Kidney (tissue), 14 donors: ENCODE measurements around the gene PADI3. TPM values are rescaled to one million over a fixed set of nuclear protein-coding genes. Genes with fewer than 3 reads are reported as not detected.
A peak's percentile ranks its signal among the peaks of the same experiment; 100 is the strongest.

Source experiments
- DNase-seq, 5 donors: peaks; one replicate each; pipeline ENCODE4 v3.0.0-alpha.2; 2013 to 2020
- FAIRE-seq: peaks from 2 replicates; lab custom pipeline; 2012; peaks lifted over from hg19 to GRCh38; lab: Jason Lieb, UNC
- H3K27ac ChIP-seq, 2 donors: one replicate each; pipeline ENCODE4 v1.7.0; 2013; ENCODE audit warnings: low read depth in 2 of 2, low read length in 2 of 2, inconsistent platforms in 1 of 2
- H3K27me3 ChIP-seq: one replicate; pipeline ENCODE4 v1.7.1; 2013; ENCODE audit warnings: low read length, inconsistent platforms; ENCODE audit not compliant: control insufficient read depth, insufficient read depth
- H3K36me3 ChIP-seq, 3 donors: one replicate each; pipeline versions ENCODE4 v1.7.0 to v1.7.1; 2013; ENCODE audit warnings: low read length in 3 of 3, control low read depth in 1 of 3, inconsistent platforms in 1 of 3; ENCODE audit not compliant: insufficient read depth in 3 of 3, control insufficient read depth in 2 of 3
- H3K4me1 ChIP-seq, 3 donors: one replicate each; pipeline versions ENCODE4 v1.7.0 to v1.7.1; 2013; ENCODE audit warnings: low read length in 3 of 3, inconsistent platforms in 1 of 3, low read depth in 1 of 3; ENCODE audit not compliant: control insufficient read depth in 2 of 3, insufficient read depth in 2 of 3
- H3K4me3 ChIP-seq, 3 donors: one replicate each; pipeline versions ENCODE4 v1.7.0 to v1.8.1; 2013; ENCODE audit warnings: low read length in 3 of 3, control low read depth in 1 of 3, inconsistent platforms in 1 of 3
- H3K9ac ChIP-seq, 3 donors: one replicate each; pipeline versions ENCODE4 v1.7.0 to v1.7.1; 2013; ENCODE audit warnings: low read length in 3 of 3, control low read depth in 1 of 3, inconsistent platforms in 1 of 3
- H3K9me3 ChIP-seq, 3 donors: one replicate each; pipeline versions ENCODE4 v1.7.0 to v1.7.1; 2013; ENCODE audit warnings: low read length in 3 of 3, control low read depth in 1 of 3, inconsistent platforms in 1 of 3; ENCODE audit not compliant: control insufficient read depth in 2 of 3, insufficient read depth in 1 of 3
- intact Hi-C: fragments of 100-400 bp; cut with DNase I; formaldehyde crosslinking; loops from one replicate; pipeline ENCODE4 v1.11.1; 2022
- polyA plus RNA-seq: library from polyadenylated mRNA; stranded (reverse); fragments of 350-450 nt; fragmentation: Illumina TruSeq; extraction: RNeasy Lipid Tissue Mini Kit (QIAGEN cat#74804); gene quantifications from one replicate; pipeline ENCODE4 v1.2.3, GENCODE V29; 2014; ENCODE audit warnings: low read depth, low replicate concordance; ENCODE audit not compliant: insufficient read depth
- total RNA-seq: library from RNA; stranded (reverse); fragmentation: NEBNext Ultra II Directional; extraction: Animal tissue kit (Norgen Biotek cat#: 25700); gene quantifications from one replicate; pipeline ENCODE4 v1.2.1, GENCODE V29; 2021
- TF ChIP-seq, protein P1 (sequence below): IDR thresholded peaks from 3 replicates; pipeline ENCODE4 v1.5.1; 2012; ENCODE audit warnings: mild to moderate bottlenecking, moderate library complexity, borderline replicate concordance; ENCODE audit not compliant: insufficient read depth; ENCODE audit errors: extremely low read depth
- donor health status: control.
- donor health status: control.
- donor health status: control.
- donor health status: control.
- donor health status: control.
- donor health status: DM: yes; HTN: yes; CAD: no.
- donor health status: Normal renal cell carcinoma (clear cell type).

Gene PADI3
- total and polyA plus RNA-seq, 2 donors from 2014 or later: not detected

DNA sequence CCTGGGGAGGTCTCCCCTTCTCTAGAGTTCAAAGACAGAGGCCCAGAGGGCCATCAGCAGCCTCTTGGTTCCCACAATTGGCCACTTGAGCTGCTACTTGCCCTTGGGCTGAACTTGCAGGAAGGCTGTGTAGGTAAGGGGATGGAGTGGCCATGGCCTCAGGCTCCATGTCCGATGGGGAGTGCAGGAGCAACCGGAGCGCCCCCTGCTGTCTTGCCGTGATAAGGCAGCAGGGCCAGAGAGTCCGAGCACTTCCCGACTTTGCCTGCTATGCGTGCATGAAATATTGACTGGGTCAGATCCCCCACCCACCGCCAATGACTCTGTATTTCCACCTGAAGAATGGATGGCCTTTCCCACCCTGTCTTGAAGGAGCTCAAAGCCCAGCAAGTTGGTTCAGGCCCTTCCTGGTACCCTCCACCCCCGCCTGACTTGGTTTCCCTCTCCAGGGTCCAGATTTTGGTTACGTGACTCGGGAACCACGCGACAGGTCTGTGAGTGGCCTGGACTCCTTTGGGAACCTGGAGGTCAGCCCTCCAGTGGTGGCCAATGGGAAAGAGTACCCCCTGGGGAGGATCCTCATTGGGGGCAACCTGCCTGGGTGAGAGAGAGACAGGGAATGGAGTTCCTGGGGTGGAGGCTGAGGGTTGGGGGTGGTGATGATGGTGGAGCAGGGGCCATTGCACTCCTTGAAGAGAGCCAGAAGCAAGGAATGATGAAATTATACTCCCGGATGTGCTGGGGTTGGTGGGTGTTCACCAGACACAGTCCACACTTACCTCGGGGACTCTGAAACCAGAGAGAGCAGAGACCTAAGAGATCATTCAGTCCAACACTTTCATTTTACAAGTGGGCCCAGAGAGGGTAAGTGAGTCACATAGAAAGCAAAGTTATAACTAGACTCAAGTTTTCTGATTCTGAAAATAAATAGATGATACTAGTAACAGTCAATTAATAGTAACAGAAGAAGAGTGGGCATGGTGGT, 25.6 kb downstream of the PADI3 start:
- Histone ChIP-seq H3K4me3 (no peak overlapping the region), H3K36me3 (no peaks in the 10 kb centered on the region), H3K27me3 (no peaks in the 10 kb centered on the region), H3K9me3 (no peaks in the 10 kb centered on the region), H3K4me1 (no peaks in the 10 kb centered on the region), H3K9ac (no peak overlapping the region), H3K27ac (no peak overlapping the region)
- peak in 4 of 5 donors; percentile 17 to 63 (median 34) for DNase-seq
- no peak for FAIRE-seq
- TF ChIP-seq, protein P1, sequence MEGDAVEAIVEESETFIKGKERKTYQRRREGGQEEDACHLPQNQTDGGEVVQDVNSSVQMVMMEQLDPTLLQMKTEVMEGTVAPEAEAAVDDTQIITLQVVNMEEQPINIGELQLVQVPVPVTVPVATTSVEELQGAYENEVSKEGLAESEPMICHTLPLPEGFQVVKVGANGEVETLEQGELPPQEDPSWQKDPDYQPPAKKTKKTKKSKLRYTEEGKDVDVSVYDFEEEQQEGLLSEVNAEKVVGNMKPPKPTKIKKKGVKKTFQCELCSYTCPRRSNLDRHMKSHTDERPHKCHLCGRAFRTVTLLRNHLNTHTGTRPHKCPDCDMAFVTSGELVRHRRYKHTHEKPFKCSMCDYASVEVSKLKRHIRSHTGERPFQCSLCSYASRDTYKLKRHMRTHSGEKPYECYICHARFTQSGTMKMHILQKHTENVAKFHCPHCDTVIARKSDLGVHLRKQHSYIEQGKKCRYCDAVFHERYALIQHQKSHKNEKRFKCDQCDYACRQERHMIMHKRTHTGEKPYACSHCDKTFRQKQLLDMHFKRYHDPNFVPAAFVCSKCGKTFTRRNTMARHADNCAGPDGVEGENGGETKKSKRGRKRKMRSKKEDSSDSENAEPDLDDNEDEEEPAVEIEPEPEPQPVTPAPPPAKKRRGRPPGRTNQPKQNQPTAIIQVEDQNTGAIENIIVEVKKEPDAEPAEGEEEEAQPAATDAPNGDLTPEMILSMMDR: peak; percentile 29
- intact Hi-C loops: no loop called here

DNA sequence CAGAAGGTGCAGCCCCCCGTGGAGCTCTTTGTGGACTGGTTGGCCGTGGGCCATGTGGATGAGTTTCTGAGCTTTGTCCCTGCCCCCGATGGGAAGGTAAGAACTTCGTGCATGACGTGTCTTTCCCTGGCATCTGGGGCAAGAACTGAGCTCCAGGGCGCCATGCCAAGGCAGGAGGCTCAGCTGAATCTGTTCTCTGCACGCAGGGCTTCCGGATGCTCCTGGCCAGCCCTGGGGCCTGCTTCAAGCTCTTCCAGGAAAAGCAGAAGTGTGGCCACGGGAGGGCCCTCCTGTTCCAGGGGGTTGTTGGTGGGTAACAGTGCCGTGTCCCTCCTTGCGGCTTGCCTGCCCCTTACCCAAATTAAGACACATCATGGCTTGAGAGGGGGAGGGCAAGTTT, 27.7 kb downstream of the PADI3 start:
- Histone ChIP-seq H3K27me3 (no peaks in the 10 kb centered on the region), H3K9me3 (no peaks in the 10 kb centered on the region), H3K4me1 (no peaks in the 10 kb centered on the region), H3K9ac (no peak overlapping the region), H3K27ac (no peak overlapping the region), H3K36me3 (no peaks in the 10 kb centered on the region), H3K4me3 (no peak overlapping the region)
- TF ChIP-seq, protein P1: no peak
- DNase-seq (no peak), FAIRE-seq (no peak)
- intact Hi-C loops: no loop called here

DNA sequence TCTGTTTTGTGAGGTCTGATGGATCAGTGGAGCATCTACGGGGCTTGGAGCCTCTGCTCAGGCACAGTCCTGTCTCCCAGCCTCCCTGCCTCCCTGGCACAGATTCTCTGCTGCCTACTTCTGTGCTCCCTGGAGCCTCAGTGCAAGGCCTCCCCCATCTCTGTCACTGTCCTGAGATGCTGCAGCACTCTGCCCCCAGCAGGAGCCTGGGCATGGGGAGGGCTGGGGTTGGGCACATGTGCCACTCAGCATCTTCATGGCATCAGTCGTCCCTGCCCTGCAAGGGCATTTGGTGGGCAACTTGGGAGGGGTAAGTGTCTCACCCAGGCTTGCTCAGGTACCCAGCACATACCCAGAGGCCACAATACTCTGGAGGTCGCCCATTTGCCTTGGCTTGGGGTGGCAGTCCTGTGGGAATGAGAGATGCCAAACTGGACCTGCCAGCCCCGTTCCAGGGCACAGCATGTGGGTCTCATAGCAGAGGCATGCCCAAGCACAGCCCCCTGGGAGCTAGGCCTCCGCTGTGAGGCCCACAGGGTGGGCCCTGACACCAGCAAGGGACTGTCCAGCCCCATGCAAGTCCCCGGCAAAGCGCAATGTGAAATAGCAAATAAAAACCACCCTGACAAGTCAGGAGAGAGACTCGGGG, 28.7 kb downstream of the PADI3 start:
- FAIRE-seq (no peak), DNase-seq (no peak)
- Histone ChIP-seq H3K27me3 (no peaks in the 10 kb centered on the region), H3K9me3 (no peaks in the 10 kb centered on the region), H3K9ac (no peak overlapping the region), H3K36me3 (no peaks in the 10 kb centered on the region), H3K4me3 (no peak overlapping the region), H3K27ac (no peak overlapping the region), H3K4me1 (no peaks in the 10 kb centered on the region)
- intact Hi-C loops: no loop called here
- TF ChIP-seq, protein P1: no peak
